HEK293T (cell line): ENCODE results near the gene TBC1D2.

Experiments used
- BHLHE40 ChIP-seq: fragments of 450-650 bp; IDR thresholded peaks from 2 replicates; pipeline ENCODE4 v1.6.1; 2016; ENCODE audit warnings: mild to moderate bottlenecking, moderate library complexity, borderline replicate concordance
- ELF4 ChIP-seq: fragments of 450-650 bp; IDR thresholded peaks from 2 replicates; pipeline ENCODE4 v1.6.1; 2017; ENCODE audit warnings: antibody characterized with exemption
- FOXA1 ChIP-seq: fragments of 450-650 bp; IDR thresholded peaks from 2 replicates; pipeline ENCODE4 v1.6.1; 2016; ENCODE audit warnings: mild to moderate bottlenecking
- FOXK2 ChIP-seq: fragments of 450-650 bp; IDR thresholded peaks from 2 replicates; pipeline ENCODE4 v1.6.1; 2016; ENCODE audit warnings: mild to moderate bottlenecking
- FOXM1 ChIP-seq: fragments of 450-650 bp; IDR thresholded peaks from 2 replicates; pipeline ENCODE4 v1.6.1; 2017; ENCODE audit warnings: mild to moderate bottlenecking, borderline replicate concordance
- HDGF ChIP-seq: fragments of 450-650 bp; IDR thresholded peaks from 2 replicates; pipeline ENCODE4 v1.6.1; 2017; ENCODE audit warnings: antibody characterized with exemption, borderline replicate concordance
- LEF1 ChIP-seq: fragments of 450-650 bp; IDR thresholded peaks from 2 replicates; pipeline ENCODE4 v1.6.1; 2017; ENCODE audit warnings: mild to moderate bottlenecking, borderline replicate concordance
- SP1 ChIP-seq: fragments of 450-650 bp; IDR thresholded peaks from 2 replicates; pipeline ENCODE4 v1.6.1; 2017
- SUZ12 ChIP-seq: fragments of 450-650 bp; IDR thresholded peaks from 2 replicates; pipeline ENCODE4 v1.6.1; 2016; ENCODE audit warnings: mild to moderate bottlenecking
- TARDBP ChIP-seq: fragments of 450-650 bp; IDR thresholded peaks from 2 replicates; pipeline ENCODE4 v1.6.1; 2016

DNA sequence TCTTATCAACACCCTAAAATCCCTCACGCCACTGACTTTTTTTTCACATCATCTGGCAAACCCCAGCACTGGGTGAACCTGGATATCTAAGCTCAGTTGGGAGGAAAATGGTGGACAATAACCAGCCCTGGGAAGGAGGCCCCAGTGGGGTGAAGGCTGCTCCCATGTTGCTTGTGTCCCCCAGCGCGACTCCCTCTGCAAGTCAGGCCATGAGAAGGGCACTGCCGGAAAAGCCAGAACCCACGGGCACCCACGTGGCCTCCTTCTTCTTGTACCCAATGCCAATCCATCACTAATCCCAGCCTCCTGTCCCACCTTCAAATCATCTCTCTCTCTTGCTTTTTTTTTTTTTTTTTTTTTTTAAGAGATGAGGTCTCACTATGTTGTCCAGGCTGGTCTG lies 74.5 kb downstream of the TBC1D2 start:
- no peak for TF ChIP-seq FOXA1
- TF ChIP-seq FOXK2: no peak
- TF ChIP-seq HDGF: no peak
- TF ChIP-seq TARDBP: no peak
- no peak for TF ChIP-seq BHLHE40
- TF ChIP-seq SP1: no peak
- TF ChIP-seq FOXM1: no peak
- no peak for TF ChIP-seq ELF4
- no peak for TF ChIP-seq SUZ12
- no peak for TF ChIP-seq LEF1
